GM18517 (cell line): ENCODE results near the gene RSL24D1.

ENCODE experiments used
- ATAC-seq: cut with Tn5 transposase; IDR thresholded peaks from one replicate; pipeline ENCODE4 v1.9.1; 2021; ENCODE audit warnings: mild to moderate bottlenecking, moderate library complexity; ENCODE audit not compliant: unreplicated experiment

RSL24D1 gene

DNA sequence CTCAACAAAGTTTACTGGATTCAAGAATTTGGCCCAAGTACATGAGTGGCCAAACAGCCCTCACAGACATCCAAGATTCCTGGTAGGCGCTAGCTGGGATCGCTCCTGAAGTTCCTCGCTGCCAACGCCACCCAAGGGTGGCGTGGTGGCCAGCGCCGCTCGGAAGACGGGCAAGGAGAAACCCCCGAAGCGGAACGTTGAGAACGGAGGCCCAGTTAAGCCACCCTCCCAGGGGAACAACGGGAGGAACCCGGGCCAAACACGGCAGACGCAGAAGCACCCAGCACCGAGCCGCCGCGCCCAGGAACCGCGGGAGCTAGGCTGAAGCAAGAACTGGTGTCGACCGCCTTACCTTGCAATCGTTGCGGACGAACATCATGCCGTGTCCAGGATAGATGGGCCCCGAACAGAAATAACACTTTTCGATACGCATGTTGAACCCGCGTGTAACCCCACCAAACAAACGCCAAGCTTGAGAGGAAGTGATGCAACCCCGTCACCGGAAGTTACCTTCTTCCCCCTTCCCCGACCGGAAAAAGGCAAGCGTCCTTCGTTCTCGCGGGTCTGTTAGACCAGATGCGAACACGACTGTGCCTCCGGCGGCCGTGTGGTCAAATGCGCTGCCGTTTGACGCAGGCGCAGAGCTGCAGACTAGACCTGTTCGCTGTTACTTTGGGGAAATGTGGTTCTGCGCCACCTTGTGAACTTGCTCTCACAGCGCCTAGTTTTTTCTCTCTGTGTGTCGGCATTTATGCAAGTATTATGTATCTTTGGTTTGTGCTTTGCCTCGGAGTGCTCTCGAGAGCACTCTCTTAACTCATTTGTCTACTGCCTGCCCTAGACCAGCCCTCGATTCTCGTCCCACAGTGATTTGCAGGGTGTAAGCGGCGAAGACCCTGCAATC is at the start of gene RSL24D1:
Gene RSL24D1, minus strand, starts transcription at position 484 of the 904 bp plus-strand sequence. Its CDS starts 51 bp downstream, at position 433.
- peak; percentile 96 for ATAC-seq

DNA sequence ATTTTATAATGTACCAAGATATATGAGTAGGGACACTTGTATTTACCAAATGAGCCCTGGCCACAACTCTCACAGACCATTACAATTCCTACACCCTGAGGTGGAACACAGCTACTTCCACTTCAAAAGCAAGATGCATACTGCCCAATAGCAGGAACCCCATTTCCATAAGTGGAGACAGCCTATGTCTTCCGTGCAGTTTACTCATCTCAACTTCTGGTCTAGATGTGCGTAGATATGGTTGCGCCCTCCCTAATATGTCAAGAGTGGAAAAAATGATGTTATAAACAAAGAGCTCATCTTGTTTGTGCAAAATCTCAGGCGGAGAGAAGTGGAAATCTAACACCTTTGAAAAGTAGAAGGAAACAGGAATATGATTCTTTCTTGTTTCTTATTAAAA is 48.3 kb upstream of the RSL24D1 start:
- ATAC-seq: no peak

DNA sequence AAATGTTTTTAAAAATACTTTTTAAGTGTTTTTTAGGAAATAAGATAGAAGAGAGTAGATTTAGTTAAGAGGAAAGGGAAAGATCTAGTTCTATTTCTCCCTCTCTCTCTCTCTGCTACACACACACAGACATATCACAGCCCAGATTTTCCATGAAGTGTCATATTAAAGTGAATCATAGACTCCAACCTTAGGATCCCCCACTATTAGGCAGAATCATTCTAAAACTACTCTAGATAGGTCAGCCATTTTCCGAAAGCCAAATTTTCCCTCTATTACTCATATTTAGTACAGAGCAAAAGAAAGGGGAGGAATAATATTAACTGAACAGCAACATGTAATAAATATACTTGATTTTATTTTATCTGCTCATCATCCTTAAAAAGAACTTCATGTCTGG is 45.1 kb upstream of the RSL24D1 start:
- ATAC-seq: no peak

DNA sequence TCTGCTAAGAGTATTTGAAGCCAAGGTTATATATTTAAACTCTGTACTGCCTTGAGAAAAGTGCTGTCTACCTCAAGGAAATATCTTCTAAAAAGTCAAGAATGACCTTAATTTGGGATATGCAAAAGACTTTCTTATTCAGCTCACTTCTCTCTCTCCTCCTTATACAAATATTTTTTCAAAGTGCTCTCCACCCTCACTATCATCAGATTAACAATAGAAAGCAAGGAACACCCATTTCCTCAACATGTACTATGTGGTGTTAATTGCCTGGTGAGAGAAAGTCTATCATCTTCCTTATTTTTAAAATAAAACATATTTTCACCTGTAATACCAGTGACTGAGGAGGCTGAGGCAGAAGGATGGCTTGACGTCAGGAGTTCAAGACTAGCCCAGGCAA is 44.4 kb upstream of the RSL24D1 start:
- ATAC-seq: no peak

GRCh38 chr15:55240125-55240760 is 43.5 kb upstream of the RSL24D1 start:
- no peak for ATAC-seq

DNA sequence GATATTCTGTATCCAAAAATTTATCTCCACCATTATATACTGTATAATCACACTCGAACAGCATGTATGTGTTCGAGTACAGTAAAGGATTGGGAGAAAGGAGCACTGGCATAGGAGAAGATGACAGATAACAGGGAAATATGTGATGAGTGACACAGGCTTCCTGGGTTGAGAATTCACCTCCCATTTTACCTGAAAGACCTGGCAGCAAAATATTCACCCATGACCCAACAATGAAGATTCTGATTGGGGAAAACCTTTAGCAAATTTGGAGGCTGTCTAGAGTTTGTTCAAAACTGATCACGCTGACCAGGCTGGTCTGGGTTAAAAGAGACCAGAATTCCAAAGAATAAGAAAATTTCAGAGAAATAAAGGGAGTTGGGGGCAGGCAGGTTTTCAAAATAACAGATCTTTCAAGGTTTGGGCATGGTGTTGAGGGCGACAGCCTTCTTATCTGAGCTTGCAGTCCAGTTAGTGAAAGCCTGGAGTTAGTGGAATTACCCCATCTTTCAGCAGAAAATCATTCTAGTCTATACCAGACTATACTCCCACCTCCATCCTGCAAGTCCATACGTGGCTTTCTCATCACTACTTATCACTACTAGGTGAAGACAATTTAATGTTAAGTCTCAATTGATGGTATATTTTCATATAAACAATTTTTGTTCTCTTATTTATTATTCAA is 42.8 kb upstream of the RSL24D1 start:
- no peak for ATAC-seq

GRCh38 chr15:55238877-55239276 is 42.1 kb upstream of the RSL24D1 start:
- ATAC-seq: no peak

DNA sequence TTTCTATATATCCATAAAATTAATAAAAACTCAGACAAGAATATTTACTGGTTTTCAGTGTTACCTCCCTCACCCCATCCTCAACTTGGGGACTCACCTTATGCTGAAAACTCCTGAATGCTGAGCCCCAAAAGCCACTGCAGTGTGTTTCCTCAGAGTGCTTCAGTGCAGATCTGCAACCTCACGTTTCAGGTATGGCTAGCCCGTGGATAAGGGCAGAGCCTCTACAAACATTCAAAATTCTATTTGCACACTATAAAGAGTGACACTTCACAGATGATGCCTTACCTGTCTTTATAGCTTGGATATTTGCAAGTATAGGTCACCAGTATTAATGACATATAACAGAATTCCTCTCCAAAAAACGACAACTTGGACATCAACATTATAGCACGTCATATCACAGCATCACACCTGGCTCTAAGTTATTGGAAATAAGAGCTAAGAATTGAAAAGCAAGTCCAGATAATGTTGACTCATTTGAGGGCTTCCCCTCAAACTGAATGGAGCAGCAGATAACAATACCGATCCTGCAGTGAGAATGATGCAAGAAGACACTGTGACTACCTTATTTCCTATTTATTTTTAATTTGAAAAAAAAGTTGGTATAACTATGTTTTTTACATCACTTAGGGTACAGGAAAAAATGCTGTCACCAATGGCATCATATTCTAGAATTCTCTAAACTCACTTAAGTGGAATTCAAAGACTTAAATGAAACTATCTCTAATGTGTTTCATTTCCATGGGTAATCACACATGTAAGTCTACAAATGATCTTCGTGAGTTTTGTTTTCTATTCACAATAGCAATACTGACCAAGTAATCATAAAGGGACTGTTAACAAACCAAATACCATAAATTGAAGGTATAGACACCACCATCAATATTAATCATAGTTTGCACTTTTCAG is 40.7 kb upstream of the RSL24D1 start:
- ATAC-seq: no peak

GRCh38 chr15:55235546-55236036 is 38.9 kb upstream of the RSL24D1 start:
- no peak for ATAC-seq

GRCh38 chr15:55234800-55235104 is 38.0 kb upstream of the RSL24D1 start:
- no peak for ATAC-seq

GRCh38 chr15:55234104-55234799 is 37.5 kb upstream of the RSL24D1 start:
- no peak for ATAC-seq

DNA sequence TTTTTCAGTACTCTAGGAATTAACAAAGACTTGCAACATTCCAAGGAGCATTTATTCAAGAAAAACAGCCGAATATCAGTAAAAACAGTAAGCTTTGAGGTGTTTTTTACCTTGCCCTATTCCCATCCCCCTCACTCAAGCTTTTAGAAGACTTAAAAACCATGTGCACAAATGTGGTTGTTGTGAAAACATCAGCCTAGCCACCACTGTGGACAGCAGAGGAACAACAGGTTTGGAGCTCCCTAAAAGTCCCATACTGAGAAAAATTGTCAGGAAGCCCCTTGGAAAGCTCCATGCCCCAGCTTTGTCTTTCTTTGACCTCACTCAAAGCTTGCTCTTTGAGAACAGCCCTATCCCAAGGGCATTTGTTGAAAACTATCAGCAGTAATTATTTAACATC is 34.7 kb upstream of the RSL24D1 start:
- no peak for ATAC-seq

DNA sequence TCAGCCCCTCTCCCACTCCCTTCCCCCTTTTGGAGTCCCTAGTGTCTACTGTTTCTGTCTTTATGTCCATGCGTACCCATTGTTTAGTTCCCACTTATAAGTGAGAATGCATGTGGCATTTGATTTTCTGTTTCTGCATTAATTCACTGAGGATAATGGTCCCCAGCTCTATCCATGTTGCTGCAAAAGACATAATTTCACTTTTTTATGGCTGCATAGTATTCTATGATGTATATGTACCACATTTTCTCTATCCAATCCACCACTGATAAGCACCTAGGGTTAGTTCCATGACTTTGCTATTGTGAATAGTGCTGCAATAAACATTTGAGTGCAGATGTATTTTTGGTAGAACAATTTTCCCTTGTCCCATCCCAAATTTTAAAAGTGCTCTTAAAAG is 34.2 kb upstream of the RSL24D1 start:
- no peak for ATAC-seq

DNA sequence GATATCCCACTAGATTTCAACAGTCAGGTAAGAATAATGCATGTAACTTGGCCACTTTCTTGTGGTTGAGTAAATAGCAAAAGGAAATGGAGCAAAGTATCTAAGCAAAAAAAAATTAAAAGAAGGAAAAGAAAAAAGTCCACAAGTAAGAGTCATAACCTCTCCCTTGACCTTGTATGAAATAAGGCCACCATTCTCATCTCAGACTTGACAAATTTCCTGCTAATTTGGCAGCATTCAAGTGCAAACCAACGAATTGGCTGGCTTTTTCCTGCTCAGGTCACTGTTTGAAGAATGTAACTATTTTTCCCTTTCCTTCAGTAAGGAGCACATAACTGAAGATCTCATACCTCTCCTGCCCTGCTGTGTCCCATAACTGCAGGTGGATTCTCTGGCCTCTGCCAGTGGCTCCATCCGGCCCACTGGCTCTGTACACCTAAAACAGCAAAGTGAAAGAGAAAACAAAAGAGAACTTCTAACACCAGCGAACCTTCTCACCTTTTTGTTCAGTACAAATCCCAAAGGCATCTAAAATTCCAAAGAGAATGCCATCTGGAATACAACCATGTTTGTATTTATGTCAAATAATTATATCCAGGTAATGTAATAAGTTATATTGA is 33.4 kb upstream of the RSL24D1 start:
- no peak for ATAC-seq

GRCh38 chr15:55226127-55226526 is 29.4 kb upstream of the RSL24D1 start:
- no peak for ATAC-seq

- no peak for ATAC-seq
Observed at GRCh38 chr15:55224892-55225291, 28.2 kb upstream of the RSL24D1 start.

DNA sequence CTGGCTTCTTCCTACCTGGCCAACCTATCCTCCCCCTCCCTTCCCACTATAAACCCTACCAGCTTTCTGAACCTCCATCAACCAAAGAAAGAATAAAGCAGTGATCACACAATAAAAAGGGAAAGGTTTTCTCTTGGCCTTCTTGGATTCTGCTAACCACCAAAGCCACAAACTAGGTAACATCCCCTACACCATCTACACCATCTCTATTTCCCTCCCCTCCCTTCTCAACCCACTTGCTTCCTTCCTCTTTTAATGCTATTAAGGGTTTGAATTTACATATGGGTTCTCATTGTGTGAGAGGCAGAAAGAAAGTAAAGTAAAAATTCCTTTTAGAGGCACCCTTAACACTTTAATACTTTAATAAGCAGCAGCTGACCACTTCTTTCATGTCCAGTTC is 25.8 kb upstream of the RSL24D1 start:
- peak; percentile 75 for ATAC-seq

DNA sequence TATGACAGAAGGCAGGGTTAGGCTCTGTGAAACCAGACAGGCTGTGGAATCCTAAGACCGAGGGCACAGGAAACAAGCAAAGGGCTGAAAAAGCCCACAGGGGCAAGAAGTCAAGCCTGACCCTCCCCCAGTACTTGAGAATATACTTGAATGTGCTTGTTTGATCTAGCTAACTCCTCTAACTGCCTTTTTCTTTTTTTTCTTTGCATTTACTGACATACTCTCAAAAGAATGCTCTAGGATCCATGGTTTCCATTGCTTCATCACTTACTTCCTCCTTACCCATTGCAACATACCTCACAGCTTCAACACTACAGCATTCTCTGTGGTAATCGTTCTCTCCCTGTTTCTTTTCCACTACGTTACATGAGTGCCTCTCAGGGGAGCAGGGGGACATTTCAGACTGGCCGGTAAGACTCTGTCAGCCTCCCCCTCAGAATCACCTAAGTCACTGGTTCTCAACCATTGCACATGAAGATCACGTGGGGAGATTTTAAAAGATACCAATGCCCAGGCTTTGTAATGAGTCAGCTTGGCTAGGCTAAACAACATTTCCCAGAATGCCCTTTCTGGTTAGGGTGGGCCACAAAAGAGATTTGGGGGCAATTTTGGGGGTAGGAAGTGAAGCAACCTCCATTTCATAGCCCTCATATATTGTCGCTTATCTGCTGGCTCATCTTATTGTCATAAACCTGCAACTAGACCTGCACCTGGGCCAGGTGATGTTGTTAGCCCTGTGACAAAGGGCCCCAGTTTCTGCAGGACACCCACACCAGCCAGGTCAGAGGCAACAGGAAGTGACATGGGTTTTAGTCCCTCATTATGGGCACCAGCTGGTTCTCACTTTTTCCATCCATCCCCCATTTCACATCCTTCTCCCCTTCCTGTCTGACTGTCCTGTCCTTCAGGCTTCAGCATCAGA is 24.6 kb upstream of the RSL24D1 start:
- no peak for ATAC-seq

GRCh38 chr15:55220606-55221005 is 23.9 kb upstream of the RSL24D1 start:
- ATAC-seq: no peak
